Posterior vena cava (tissue), 2 donors: Measurements from ENCODE around the gene REC8. TPM values are rescaled to one million over a fixed set of nuclear protein-coding genes. Genes with fewer than 3 reads are reported as not detected.
"Not testable (repeated sequence)": the region's sequence is repeated elsewhere in the genome, so short reads cannot be mapped to it uniquely, and the experiment has no call there.

Experiments
- DNase-seq: peaks from one replicate; pipeline ENCODE4 v3.0.0-alpha.2; 2020; ENCODE audit warnings: low spot score
- intact Hi-C, 2 donors: fragments of 100-400 bp; cut with DNase I; formaldehyde crosslinking; loops; one replicate each; pipeline versions ENCODE4 v1.14.1 to v1.14.2; 2022 to 2023
- total RNA-seq, 2 donors: library from RNA; stranded (reverse); fragmentation: NEBNext Ultra II Directional; extraction: Animal tissue kit (Norgen Biotek cat#: 25700); gene quantifications; one replicate each; pipeline ENCODE4 v1.2.1, GENCODE V29; 2021
- donor health status: DM: yes; HTN: yes; CAD: no.
- donor health status: DM: yes; HTN: yes; CAD: no.

Gene REC8
- total RNA-seq, 2 donors from 2014 or later, result 8.0 to 9.4 TPM

GRCh38 chr14:24195186-24196070, 23.5 kb downstream of the REC8 start, which contains the start of gene TM9SF1:
Gene TM9SF1, minus strand, starts transcription at chr14:24195441. Its CDS starts 422 bp downstream, at chr14:24195019.
- peak; percentile 98 for DNase-seq
- intact Hi-C loops, result no loop called here

- DNase-seq, result no peak
- intact Hi-C loops, result no loop called here
These were observed 24.5 kb downstream of the REC8 start for GRCh38 chr14:24196071-24197055.

DNA sequence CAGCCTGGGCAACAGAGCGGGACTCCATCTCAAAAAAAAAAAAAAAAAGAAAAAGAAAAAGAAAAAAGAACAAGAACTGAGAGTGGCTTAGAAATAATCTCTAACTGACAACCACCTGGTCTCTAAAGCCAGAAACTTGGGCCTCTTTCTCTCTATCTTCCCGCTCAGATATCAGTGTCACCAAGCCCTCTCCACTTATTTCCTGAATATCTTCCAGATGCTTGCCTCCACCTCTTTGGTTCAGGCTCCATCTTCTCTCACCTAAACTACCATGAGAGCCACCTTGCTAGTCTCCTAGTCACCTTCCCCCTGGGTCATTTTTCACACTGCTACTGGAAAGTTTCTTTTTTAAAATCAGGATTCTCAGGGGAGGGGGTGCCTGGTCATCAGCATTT, 25.2 kb downstream of the REC8 start:
- intact Hi-C loops, result no loop called here

GRCh38 chr14:24198814-24199524, 27.1 kb downstream of the REC8 start:
- intact Hi-C loops, result no loop called here
- no peak for DNase-seq

More for the DNA sequence above, 25.2 kb downstream of the REC8 start:
- no peak for DNase-seq

DNA sequence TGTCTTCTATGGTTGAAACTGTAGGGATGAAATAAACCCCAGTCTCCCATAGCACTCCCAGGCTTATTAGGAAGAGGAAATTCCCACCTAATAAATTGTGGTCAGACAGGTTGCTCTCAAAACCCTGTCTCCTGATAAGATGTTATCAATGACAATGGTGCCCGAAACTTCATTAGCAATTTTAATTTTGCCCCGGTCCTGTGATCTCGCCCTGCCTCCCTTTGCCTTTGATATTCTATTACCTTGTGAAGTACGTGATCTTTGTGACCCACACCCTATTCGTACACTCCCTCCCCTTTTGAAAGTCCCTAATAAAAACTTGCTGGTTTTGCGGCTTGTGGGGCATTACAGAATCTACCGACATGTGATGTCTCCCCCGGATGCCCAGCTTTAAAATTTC, 30.7 kb downstream of the REC8 start:
- DNase-seq, intact Hi-C loops: not testable (repeated sequence)

DNA sequence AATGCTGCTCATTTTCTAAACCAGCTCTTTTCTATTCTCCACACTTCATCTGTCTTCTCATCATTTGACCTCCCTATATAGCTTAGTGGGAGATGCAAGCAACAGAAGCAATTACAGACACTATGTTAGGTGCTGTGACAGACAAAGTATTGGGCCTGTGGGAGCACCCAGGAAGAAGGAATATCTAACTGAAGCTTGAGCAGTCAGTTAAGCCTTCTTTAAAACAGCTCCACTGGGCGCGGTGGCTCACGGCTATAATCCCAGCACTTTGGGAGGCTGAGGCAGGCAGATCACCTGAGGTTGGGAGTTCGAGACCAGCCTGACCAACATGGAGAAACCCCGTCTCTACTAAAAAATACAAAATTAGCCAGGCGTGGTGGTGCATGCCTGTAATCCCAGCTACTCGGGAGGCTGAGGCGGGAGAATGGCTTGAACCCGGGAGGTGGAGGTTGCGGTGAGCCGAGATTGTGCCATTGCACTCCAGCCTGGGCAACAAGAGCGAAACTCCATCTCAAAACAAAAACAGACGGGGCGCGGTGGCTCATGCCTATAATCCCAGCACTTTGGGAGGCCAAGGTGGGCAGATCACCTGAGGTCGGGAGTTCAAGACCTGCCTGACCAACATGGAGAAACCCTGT, 31.5 kb downstream of the REC8 start:
- intact Hi-C loops, DNase-seq: not testable (repeated sequence)

DNA sequence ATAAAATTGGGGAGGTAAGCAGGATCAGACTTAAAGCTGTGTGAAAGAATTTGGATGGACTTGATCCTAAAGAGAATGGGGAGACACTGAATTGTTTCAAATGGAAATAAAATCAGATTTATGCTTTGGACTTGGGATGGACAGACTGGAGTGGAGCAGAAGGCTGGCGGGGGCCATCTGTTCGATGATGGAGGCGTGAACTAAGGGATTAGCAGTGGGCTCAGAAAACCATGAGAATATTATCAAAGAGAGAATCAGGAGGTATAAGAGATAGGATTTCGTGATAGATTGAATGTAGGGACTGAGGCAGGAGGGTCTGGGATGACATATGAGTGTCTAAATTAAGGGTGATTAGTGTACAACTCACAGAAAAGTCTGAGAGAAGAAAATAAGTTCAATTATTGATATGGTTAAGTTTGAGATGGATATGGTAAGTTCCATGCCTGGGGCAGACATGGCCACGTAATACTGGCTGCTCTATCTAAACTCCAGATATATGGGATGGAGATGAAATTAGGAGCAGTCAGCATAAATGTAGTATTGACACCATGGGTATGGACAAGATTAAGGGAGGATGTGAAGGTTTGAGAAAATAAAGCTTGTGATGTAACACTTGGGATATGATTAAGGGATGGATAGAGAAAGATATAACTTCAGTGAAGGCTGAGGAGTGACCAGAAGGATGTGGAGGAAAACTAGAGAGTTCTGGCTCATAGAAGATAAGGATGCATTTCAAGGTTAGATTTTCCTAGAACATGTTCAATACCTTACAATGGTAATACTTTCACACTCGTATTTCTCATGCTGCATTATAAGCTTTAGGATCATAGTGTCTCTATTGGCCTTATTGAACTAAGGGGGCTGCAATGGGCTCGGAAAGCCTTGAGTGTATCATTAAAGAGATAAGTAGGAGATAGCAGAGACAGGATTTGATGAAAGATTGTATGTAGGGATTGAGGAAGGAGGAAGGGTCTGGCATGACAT, 32.6 kb downstream of the REC8 start:
- no peak for DNase-seq
- intact Hi-C loops, result no loop called here

DNA sequence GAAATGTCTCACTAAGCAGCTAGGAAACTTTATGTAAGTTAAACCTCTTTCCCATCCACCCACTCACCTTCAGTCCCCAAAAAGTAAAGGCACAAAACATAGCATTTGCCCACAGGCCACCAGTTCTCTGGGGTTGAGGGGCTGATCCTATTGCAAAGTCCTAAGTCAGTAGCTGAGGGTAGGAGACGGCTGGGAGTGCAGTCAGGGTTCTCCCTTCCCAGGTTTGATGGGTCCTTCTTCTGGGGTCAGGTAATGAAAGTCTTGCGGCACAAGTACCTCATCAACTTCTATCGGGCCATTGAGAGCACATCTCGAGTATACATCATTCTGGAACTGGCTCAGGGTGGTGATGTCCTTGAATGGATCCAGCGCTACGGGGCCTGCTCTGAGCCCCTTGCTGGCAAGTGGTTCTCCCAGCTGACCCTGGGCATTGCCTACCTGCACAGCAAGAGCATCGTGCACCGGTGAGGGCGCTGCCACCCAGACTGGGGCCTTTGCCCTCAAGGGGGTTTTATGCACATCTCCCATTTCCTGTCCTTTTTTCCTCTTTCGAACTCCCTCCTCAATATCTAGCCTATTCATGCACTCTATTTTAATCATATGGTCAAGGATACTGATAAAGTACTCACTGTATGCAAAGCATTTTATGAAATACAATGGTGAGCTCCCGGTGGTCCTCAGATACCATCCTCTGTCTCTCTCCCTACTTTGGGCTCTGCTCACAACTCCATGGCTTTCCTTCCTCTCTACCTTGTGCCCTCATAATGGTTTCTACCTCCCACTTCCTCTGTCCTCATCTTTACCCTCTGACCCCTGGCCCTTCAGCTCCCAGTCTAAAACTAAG, 34.6 kb downstream of the REC8 start:
- no peak for DNase-seq
- intact Hi-C loops, result no loop called here

- DNase-seq, result no peak
- intact Hi-C loops, result no loop called here
These were observed 35.2 kb downstream of the REC8 start for GRCh38 chr14:24207104-24207551.

DNA sequence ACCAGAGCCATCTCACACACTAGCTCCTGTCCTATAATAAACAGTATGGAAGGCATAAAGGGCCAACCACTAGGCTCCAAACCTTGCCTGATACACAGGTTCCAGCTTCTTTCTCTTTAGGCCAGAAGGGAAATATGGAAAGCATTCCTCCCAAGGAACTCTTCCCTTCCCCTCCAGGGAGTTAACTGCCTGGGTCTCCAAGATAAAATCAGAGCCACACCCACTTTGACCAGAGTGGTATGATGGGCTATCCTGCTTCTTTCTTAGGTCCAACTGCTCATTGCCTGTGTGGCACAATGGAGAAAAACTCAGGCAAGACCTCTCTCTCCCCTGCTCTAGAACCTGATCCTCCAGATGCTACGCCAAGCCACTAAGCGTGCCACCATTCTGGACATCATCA, 35.7 kb downstream of the REC8 start:
- no peak for DNase-seq
- intact Hi-C loops, result no loop called here

DNA sequence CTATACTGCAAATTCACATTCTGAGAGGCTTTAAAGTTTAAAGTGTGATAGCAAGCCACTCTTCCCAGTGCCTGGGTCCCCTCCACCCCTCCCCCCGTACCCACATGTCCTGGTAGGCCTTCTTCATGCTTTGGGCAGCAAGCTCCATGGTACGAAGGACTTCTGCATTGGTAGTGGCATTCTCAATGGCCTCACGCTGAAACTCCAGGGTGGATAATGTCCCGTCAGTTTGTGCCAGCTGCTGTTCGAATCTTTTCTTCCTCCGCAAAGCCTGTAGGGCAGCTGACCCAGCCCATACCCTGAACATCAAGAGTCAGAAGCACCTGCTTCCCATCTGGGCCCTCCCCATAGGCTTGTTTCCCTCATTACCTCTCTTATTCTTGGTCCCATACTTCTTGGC, 39.4 kb downstream of the REC8 start:
- no peak for DNase-seq
- intact Hi-C loops, result no loop called here

GRCh38 chr14:24212924-24213865, 41.3 kb downstream of the REC8 start, which contains the start of gene CHMP4A:
Gene CHMP4A, minus strand, starts transcription at chr14:24213488. Its CDS starts 49 bp downstream, at chr14:24213439.
- DNase-seq, result peak; percentile 100
- intact Hi-C loops, result no loop called here

GRCh38 chr14:24213866-24214662, 42.2 kb downstream of the REC8 start:
- DNase-seq, result no peak
- intact Hi-C loops, result no loop called here

DNA sequence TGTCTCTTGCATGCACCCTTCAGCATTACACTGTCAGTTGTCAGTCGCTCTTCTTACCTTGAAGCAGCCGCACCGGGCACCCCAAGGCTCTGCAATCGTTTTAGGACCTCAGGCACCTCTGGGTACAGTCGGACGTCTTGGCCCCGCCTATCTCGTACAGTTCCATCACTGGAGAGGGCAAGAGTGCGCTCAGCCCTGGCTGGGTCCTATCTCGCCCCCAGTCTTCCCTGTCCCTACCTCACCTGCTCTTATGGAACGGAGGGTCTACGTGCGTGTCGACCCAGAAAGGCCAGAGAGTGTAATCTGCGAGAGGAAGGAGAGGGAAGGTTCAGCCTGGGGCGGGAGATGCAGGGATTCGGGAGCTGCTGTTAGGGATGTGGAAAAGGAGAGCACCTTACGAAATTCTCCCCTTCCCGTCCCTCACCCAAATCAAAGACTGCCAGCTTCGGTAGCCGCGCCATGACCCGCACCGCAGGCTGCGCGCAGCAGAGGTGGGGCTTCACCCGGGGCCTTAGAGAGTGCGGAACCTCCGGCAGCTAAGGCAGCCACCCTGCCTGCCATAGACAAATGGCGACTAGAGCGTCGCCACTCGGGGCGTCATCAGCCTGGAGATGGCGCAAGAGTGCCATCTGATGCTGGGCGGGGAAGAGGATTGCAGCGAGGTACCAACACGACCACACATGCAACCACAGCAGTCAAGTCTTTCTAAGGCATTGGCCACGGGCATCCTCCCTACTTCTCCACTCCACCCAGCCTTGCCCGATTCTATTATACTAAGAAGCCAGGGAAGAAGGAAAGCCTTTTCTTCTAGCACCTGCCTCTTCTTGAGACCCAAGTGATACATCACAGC, 43.8 kb downstream of the REC8 start, which contains the start of gene MDP1:
Gene MDP1 (minus strand): TSS at position 572 of the 850 bp plus-strand sequence. CDS start 111 bp downstream, at position 461.
- intact Hi-C loops, result no loop called here
- DNase-seq, result peak; percentile 96
